Measurements from ENCODE around the gene SHE. TPM values are rescaled to one million over a fixed set of nuclear protein-coding genes. Genes with fewer than 3 reads are reported as not detected.

SHE gene
- total RNA-seq, 1 experiment from 2014 or later, result not detected

GRCh38 chr1:154483941-154484803 lies 18.0 kb downstream of the SHE start:
- BruUV-seq (replicated peaks), result no TSS peak
- Mint-ChIP-seq H3K9me3 (ENCODE audit: low read depth, unreplicated experiment) (no peaks in the 10 kb centered on the region), H3K27me3 (ENCODE audit: unreplicated experiment) (peaks cover 41% of the 10 kb centered on the region), H3K4me3 (ENCODE audit: low read depth, unreplicated experiment) (no peak overlapping the region), H3K27ac (ENCODE audit: unreplicated experiment) (no peak overlapping the region), H3K36me3 (ENCODE audit: insufficient read depth, unreplicated experiment) (peaks cover 4% of the 10 kb centered on the region), H3K4me1 (ENCODE audit: low read depth, unreplicated experiment) (no peaks in the 10 kb centered on the region)
- CTCF ChIA-PET, result interaction anchor here (0.6 to 1.1 kb wide), 4 partner anchors 9 to 182 kb away, joined by 3 to 9 read pairs (median 4); no protein-coding TSS in a partner anchor
- intact Hi-C loops (cut with micrococcal nuclease; ENCODE audit: unreplicated experiment), result loop anchor here (5.0 kb wide), 1 partner anchor 278 kb away; no protein-coding TSS in a partner anchor
- TF ChIP-seq, protein P1, sequence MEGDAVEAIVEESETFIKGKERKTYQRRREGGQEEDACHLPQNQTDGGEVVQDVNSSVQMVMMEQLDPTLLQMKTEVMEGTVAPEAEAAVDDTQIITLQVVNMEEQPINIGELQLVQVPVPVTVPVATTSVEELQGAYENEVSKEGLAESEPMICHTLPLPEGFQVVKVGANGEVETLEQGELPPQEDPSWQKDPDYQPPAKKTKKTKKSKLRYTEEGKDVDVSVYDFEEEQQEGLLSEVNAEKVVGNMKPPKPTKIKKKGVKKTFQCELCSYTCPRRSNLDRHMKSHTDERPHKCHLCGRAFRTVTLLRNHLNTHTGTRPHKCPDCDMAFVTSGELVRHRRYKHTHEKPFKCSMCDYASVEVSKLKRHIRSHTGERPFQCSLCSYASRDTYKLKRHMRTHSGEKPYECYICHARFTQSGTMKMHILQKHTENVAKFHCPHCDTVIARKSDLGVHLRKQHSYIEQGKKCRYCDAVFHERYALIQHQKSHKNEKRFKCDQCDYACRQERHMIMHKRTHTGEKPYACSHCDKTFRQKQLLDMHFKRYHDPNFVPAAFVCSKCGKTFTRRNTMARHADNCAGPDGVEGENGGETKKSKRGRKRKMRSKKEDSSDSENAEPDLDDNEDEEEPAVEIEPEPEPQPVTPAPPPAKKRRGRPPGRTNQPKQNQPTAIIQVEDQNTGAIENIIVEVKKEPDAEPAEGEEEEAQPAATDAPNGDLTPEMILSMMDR (IDR thresholded peaks at IDR 0.05; ENCODE audit: unreplicated experiment), result no peak
- peak; percentile 61 for DNase-seq

GRCh38 chr1:154481053-154481452 lies 21.2 kb downstream of the SHE start:
- TF ChIP-seq, protein P1 (IDR thresholded peaks at IDR 0.05; ENCODE audit: unreplicated experiment), result no peak
- Mint-ChIP-seq H3K9me3 (ENCODE audit: low read depth, unreplicated experiment) (no peaks in the 10 kb centered on the region), H3K27ac (ENCODE audit: unreplicated experiment) (no peak overlapping the region), H3K4me1 (ENCODE audit: low read depth, unreplicated experiment) (peaks cover 27% of the 10 kb centered on the region), H3K27me3 (ENCODE audit: unreplicated experiment) (peaks cover 21% of the 10 kb centered on the region), H3K4me3 (ENCODE audit: low read depth, unreplicated experiment) (no peak overlapping the region), H3K36me3 (ENCODE audit: insufficient read depth, unreplicated experiment) (peaks cover 4% of the 10 kb centered on the region)
- no peak for DNase-seq
- intact Hi-C loops (cut with micrococcal nuclease; ENCODE audit: unreplicated experiment), result loop anchor here (5.0 kb wide), 1 partner anchor 281 kb away; no protein-coding TSS in a partner anchor
- CTCF ChIA-PET, result interaction anchor here (1.2 to 3.1 kb wide), 2 partner anchors 20 to 65 kb away, joined by 3 to 35 read pairs; no protein-coding TSS in a partner anchor
- BruUV-seq (replicated peaks), result no TSS peak

DNA sequence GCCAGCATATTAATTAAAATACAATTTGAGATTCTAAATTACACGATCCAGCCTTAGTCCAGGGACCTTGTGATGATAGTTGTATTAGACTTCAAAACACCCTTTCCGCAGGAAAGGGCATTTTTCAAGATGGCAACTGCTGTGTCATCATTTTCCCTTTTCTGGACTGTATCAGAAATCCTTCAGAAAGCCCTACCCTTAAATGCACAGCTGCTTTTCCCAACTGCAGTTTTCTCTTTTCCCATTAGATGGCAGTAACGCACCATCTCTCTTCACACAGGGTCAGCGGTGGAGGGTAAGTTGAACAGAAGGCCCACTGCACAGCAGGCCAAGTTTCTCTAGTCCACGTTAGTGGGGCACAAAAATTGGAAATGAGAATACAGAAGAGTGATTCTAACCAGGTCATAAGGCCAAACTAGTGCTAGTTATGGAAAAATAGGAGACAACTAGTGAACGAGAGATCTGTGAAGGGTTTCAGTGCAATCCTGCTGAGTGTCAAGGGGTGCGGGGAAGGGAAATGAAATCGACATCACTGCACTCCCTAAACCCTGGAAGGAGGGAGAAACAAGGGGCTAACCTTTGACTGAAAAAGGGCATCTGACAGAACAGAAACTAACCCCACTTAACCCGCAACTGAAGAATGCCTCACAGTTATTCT lies 22.3 kb downstream of the SHE start:
- intact Hi-C loops (cut with micrococcal nuclease; ENCODE audit: unreplicated experiment), result loop anchor here (2.0 to 5.0 kb wide), 2 partner anchors 67 to 282 kb away; no protein-coding TSS in a partner anchor
- Mint-ChIP-seq H3K9me3 (ENCODE audit: low read depth, unreplicated experiment) (no peaks in the 10 kb centered on the region), H3K27me3 (ENCODE audit: unreplicated experiment) (peaks cover 12% of the 10 kb centered on the region), H3K4me3 (ENCODE audit: low read depth, unreplicated experiment) (no peak overlapping the region), H3K4me1 (ENCODE audit: low read depth, unreplicated experiment) (peaks cover 30% of the 10 kb centered on the region), H3K27ac (ENCODE audit: unreplicated experiment) (no peak overlapping the region), H3K36me3 (ENCODE audit: insufficient read depth, unreplicated experiment) (peaks cover 4% of the 10 kb centered on the region)
- DNase-seq, result peak; percentile 88
- BruUV-seq (replicated peaks), result no TSS peak
- CTCF ChIA-PET, result interaction anchor here (0.6 to 3.1 kb wide), 15 partner anchors 12 to 516 kb away, joined by 3 to 35 read pairs (median 3); no protein-coding TSS in a partner anchor
- TF ChIP-seq, protein P1 (IDR thresholded peaks at IDR 0.05; ENCODE audit: unreplicated experiment), result peak; percentile 82

- Mint-ChIP-seq H3K4me3 (ENCODE audit: low read depth, unreplicated experiment) (no peak overlapping the region), H3K27ac (ENCODE audit: unreplicated experiment) (peak overlapping the region; percentile 34), H3K4me1 (ENCODE audit: low read depth, unreplicated experiment) (peaks cover 35% of the 10 kb centered on the region), H3K36me3 (ENCODE audit: insufficient read depth, unreplicated experiment) (no peaks in the 10 kb centered on the region), H3K27me3 (ENCODE audit: unreplicated experiment) (peaks cover 9% of the 10 kb centered on the region), H3K9me3 (ENCODE audit: low read depth, unreplicated experiment) (no peaks in the 10 kb centered on the region)
- TF ChIP-seq, protein P1 (IDR thresholded peaks at IDR 0.05; ENCODE audit: unreplicated experiment), result peak; percentile 28
- intact Hi-C loops (cut with micrococcal nuclease; ENCODE audit: unreplicated experiment), result loop anchor here (1.0 to 2.0 kb wide), 3 partner anchors 68 to 130 kb away; partner anchors contain the start of gene IL6R
- CTCF ChIA-PET, result interaction anchor here (1.3 to 3.1 kb wide), 3 partner anchors 68 to 191 kb away, joined by 4 to 35 read pairs (median 5); no protein-coding TSS in a partner anchor
- BruUV-seq (replicated peaks), result no TSS peak
- DNase-seq, result peak; percentile 46
These were observed 23.6 kb downstream of the SHE start for GRCh38 chr1:154478639-154479038.

All from Calu3 (cell line).